Measurements from ENCODE around the gene MAP3K19.
"Not testable (repeated sequence)": the region's sequence is repeated elsewhere in the genome, so short reads cannot be mapped to it uniquely, and the experiment has no call there.

The MAP3K19 gene

DNA sequence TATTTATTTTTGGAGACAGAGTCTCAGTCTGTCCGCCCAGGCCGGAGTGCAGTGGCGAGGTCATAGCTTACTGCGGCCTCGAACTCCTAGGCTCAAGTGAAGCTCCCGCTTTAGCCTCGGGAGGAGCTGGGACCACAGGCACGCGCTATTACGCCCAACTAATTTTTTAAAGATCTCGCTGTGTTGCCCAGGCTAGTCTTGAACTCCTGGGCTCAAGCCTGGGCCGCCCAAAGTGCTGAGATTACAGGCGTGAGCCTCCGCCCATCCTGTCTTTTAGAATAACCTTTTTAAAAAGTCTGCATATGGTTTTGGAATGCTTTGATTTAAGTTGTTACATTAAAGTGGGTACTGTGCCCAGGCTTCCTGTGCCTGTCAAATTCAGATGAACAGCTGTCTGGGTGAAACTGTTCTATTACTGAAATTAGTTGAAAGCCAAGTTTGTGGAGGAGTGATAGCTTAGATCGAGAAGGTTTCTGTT lies 5.8 kb upstream of the MAP3K19 start:
- DNase-seq (ENCODE audit: low read depth in 2 of 3, low spot score in 2 of 3), result peak in 1 of 3 experiments; percentile 4

DNA sequence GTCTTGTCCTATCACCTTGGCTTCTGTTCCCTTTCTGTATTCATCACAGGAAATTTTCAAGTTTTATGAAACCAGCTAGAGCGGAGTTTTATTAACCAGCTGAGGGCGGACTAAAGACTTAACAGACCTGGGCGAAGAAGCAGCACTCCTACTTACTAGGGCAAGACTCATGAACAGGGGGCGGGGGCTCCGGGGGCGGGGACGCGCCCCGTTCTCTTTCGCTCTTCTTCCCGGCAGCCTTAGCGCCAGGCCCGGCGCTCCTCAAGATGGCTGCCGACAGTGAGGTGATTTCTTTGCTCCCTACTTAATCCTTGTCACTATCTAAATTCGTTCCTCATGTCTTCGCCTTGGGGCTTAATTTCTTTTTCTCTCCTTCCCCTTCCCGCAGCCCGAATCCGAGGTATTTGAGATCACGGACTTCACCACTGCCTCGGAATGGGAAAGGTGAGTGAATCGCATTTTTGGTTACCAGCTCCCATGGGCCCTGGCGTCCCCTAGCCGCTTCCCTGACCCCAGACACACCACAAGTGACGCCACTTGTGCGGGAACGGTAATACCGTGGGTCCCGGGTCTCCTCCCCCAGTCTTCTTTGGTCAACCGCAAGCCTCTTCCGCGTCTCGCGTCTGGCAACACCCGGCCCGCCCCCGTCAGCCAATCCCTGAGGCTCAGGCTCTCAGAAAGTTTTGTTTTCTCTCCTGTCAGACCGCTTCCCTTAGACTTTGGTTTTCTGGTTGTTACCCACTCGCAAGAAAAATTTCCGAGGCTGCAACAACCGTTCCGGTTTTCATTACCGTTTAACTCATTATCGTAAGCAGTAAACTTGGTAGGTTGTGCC lies 5.0 kb upstream of the MAP3K19 start, which contains the start of gene RAB3GAP1:
Gene RAB3GAP1 (plus strand): TSS at position 251 of the 835 bp plus-strand sequence. CDS start 16 bp downstream, at position 267.
- peak; percentile 78 to 91 (median 82) for DNase-seq (ENCODE audit: low read depth in 2 of 3, low spot score in 2 of 3)

DNA sequence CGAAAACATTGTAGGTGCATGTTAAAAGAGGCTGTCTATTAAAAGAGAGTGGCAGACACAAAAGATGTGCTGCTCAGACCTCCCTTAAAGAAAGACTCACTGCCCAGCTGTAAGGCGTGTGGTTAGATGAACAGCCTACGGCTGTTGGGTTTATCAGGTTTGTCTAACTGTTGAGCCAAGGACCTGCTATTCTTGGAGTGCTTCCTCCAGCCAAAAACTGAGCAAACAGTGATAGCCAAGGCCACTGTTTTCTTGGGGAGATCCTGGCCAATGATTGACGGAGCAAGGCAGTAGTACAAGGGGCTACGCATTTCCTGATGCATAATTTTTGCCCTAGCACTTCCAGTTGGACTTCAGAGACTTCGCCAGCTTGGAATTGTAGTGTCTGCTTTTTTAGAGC lies 3.4 kb upstream of the MAP3K19 start:
- DNase-seq (ENCODE audit: low read depth in 2 of 3, low spot score in 2 of 3), result no peak

DNA sequence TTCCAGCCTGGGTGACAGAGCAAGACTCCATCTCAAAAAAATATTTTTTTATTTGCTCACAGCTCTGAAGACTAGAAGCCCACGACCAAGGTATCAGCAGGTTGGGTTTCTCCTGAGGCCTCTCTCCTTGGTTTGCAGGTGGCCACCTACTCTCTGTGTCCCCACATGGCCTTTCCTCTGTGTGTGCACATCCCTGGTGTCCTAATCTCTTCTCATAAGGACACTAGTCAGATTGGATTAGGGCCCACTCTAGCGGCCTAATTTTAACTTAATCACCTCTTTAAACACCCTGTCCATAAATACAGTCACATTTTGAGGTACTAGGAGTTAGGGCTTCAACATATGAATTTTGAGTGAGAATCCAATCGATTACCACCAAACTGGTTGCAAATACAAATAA lies 2.9 kb upstream of the MAP3K19 start:
- DNase-seq (ENCODE audit: low read depth in 2 of 3, low spot score in 2 of 3), result no peak

DNA sequence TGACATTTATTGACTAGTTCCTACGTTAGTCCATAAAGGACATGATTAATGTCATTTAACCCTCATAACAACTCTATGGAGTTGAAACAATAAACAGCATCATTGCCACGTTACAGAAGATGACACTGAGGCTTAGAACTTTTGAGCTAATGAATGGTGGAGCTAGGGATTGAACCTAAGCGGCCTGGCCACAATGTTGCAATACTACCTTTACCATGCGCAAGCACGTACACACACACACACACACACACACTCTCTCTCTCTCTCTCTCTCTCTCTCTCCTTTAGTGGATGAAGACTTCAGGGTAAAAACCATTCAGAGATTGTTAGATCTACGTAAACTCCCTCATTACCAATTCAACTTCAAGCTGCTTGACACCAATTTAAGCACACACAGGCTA lies 875 bp upstream of the MAP3K19 start:
- no peak for DNase-seq (ENCODE audit: low read depth in 2 of 3, low spot score in 2 of 3)

DNA sequence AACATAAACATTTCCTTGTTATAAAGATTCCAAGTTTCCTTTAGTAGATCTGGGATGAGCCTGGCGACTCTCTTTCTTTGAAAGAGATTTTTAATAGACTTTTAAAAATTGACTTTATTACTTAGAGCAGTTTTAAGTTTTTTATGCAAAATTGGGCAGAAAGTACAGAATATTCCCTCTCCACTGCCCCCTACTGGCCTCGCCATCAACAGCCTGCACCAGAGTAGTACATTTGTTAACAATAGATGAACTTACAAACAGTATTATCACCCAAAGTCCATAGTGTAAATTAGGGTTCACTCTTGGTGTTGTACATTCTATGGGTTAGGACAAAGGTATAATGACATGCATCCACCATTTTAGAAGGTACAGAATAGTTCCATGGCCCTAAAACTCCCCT lies 3.9 kb downstream of the MAP3K19 start:
- no peak for DNase-seq (ENCODE audit: low read depth in 2 of 3, low spot score in 2 of 3)

DNA sequence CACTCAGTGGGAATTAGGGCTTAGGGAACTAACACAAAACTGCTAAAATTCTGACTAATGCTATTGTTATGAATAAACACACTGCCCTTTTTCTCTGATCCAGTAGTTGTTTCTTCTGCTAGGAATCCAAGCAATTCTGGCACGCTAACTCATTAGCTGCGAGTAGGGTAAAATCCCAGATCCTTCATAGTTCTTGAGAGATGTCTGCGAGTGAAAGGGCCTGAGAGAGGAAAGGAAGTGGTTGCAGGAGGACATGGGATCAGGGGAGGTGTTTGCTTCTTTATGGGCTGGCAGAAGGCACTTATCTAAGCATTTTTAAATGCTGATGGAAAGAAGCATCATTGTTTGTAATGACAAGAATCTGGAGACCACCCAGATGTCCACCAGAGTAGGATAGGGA lies 9.4 kb downstream of the MAP3K19 start:
- DNase-seq (ENCODE audit: low read depth in 2 of 3, low spot score in 2 of 3), result no peak

DNA sequence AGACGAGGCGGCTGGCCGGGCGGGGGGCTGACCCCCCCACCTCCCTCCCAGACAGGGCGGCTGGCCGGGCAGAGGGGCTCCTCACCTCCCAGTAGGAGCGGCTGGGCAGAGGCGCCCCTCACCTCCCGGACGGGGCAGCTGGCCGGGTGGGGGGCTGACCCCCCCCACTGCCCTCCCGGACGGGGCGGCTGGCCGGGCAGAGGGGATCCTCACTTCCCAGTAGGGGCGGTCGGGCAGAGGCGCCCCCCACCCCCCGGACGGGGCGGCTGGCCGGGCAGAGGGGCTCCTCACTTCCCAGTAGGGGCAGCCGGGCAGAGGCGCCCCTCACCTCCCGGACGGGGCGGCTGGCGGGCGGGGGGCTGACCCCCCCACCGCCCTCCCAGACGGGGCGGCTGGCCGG lies 14.0 kb downstream of the MAP3K19 start:
- DNase-seq (ENCODE audit: low read depth in 2 of 3, low spot score in 2 of 3), result not testable (repeated sequence)

DNA sequence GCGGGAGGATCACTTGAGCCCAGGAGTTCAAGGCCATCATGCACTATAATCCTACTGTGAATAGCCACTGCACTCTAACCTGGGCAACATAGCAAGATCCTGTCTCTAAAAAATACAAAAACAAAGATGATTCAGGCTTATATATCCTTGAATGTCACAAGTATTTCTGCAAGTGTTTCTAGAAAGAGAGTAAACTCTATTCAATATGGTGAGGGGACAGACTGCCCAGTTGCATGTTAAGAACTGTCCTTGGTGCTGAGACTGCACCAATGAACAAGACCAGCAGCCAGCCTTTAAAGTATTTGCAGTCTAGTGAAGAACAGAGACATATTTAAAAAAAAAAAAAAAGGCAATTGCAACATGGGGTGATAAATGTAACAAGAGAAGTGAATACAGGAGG lies 16.4 kb downstream of the MAP3K19 start:
- no peak for DNase-seq (ENCODE audit: low read depth in 2 of 3, low spot score in 2 of 3)

DNA sequence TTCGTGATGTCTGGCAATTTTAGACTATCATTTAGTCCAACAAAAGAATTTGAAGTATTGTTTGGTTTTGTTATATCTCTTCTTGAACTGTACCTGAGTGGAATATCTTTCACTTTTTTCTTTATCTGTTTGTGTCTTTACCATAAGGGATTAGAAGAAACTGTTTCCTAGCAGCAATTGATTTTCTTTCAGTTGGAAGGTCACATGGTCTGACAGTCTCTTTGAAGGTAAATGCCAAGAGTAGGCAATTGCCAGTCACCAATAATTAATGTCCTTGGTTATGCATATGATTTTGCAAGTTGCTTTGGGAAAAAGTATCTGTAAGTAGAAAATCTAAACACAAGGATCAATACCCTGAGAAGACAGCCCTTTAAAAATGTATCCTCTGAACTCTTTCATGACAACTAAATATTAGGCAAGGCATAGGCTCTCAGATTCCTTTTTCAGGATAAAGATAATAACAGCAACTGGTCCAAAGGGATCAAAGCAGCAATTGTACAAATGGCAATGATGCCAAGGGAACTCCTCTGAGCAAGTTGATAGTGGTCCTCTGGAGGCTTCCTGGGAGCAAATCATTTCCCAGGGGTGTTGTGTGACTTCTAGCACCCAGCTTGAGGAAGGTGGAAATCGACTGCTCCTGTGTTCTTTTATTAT lies 17.6 kb downstream of the MAP3K19 start:
- no peak for DNase-seq (ENCODE audit: low read depth in 2 of 3, low spot score in 2 of 3)

DNA sequence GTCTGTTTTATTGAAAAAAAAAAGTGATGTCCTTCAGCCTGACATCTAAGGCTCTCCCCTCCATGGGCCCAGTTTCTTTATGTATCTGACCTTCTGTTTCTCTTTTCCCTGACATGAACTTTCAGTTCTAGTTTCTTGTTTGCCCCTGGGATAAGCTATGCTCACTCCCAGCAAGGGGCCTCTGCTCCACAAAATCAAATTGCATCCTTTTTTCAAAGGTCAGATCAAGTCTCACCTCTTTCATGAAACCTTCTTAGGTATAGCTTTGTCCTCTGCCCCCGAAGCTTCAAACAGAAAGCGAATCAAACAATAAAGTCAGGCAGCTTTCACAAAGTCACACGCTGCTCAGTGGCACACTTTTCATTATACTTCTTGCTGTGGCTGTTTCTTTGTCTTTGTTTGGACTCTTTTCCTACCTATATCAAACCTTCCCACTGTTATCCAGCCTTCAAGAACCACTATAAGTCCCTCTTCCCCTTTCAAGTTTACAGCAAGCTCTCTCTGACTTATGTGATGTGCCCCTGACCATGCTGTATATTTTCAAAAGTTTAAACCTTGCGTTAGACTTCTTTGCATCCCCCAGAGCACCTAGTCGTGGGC lies 23.3 kb downstream of the MAP3K19 start:
- DNase-seq (ENCODE audit: low read depth in 2 of 3, low spot score in 2 of 3), result no peak

DNA sequence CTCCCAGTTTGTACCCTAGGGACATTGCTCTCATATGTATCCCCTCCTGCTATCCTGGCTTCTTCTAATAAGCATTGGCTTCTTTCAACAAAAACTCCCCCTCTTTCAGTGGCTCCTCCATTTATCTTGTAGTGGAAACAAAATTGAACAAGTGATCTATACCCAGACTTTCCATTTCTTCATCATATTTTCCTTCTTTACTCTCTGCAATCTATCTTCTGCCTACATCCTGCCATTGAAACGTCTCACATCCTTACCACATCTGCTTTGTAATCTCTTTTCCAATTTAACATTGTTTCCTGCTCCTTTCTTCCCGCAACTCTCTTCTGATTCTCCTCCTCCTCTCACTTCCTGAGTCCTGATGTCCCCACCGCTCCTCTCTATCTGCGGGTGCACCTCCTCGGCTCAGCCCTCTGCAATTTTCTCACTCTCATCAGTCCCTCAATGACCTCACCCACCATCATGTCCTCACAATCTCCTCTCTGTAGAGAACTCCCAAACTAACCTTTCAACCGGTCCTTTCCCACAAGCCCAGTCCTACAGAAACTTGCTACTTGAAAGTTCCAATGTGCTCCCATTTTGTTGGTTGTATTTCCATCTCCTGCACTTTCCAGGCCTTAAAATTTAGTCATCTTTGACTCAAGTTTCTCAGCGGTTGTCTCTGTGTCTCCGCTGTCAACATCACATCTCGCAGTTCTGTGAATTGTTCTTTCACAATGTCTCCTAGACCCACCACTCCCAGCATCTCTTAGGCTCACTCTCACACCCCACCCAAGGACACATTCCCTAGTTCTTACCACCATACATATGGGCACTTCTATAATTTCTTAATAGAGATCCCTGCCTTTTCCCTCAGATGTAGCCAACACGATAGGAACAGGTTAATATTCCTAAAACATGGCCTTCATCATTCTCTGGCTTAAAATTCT lies 24.0 kb downstream of the MAP3K19 start:
- DNase-seq (ENCODE audit: low read depth in 2 of 3, low spot score in 2 of 3), result no peak

DNA sequence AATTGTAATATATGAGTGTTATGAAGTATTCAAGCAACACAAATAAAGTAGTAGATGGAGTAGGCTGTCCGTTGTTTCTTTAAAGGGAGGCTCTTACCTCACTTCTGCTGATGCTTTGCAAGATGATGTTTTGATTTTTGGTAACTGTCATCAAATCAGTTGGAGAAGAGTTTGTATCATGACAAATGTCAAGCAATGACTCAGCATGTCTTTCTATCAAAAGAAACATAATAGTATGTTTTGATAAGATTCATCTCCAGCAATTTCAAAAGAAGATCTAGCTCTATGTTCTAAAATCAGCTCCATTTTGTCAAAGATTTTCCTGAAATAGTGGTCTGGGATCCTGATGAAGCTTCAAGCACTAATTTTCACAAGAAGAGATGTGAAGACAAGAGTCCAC lies 25.6 kb downstream of the MAP3K19 start:
- DNase-seq (ENCODE audit: low read depth in 2 of 3, low spot score in 2 of 3), result no peak

DNA sequence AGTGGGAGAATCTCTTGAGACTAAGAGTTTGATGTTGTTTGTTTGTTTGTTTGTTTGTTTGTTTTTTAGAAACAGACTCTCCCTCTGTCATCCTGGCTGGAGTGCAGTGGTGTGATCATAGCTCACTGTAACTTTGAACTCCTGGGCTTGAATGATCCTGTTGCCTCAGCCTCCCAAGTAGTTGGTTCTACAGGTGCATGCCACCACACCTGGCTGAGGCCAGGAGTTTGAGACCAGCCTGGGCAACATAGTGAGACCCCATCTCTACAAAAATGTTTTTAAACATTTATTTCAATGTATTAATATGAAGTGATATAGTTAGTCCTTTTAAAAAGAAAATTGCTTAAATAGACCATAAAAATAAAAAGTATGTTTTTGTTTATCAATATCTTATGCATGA lies 35.6 kb downstream of the MAP3K19 start:
- DNase-seq (ENCODE audit: low read depth in 2 of 3, low spot score in 2 of 3), result no peak

DNA sequence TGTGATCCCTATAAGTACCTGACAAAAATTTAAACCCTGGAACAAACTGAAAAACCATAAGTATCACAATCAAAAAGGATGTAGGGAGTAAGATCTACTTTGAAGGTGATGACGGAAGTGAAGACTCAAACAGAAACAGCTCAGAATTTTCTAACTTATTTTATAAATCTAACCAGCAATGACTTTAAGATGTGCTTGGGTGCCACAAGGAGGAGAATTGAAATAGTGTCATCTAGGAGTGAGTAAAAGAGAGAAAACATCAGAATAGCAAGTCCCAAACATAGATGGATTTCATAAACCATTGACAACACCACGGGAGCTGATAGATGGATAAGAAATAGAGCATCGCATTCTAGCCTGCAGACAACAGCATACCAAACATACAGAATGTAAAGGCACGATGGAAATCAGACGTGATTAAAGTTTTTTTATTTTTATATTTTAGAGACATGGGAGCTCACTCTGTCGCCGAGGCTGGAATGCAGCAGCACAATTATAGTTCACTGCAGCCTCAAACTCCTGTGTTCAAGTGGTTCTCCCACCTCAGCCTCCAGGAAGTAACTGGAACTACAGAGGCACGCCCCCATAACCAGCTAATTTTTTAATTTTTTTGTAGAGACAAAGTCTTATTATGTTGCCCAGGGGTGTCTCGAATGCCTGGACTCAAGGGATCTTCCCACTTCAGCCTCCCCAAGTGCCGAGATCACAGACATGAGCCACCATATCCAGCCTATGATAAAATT lies 36.9 kb downstream of the MAP3K19 start:
- no peak for DNase-seq (ENCODE audit: low read depth in 2 of 3, low spot score in 2 of 3)

DNA sequence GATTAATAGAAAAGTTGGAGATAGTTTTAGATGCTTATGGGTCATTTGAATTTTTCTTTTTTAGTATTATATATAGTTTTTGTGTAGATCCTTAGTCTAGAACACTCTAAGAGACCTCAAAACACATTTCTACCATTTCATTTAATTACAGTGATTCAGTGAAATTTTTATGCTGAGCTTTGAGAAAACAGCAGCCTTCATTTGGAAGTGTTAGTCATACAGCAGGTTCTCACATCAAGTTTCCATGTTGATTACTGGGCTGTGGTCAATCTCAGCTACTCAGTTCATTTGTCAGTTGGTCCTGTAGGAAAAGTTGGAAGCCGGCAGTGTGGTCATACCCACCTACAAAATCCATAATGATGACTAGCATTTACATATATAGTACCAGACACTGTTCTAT lies 37.9 kb downstream of the MAP3K19 start:
- no peak for DNase-seq (ENCODE audit: low read depth in 2 of 3, low spot score in 2 of 3)

DNA sequence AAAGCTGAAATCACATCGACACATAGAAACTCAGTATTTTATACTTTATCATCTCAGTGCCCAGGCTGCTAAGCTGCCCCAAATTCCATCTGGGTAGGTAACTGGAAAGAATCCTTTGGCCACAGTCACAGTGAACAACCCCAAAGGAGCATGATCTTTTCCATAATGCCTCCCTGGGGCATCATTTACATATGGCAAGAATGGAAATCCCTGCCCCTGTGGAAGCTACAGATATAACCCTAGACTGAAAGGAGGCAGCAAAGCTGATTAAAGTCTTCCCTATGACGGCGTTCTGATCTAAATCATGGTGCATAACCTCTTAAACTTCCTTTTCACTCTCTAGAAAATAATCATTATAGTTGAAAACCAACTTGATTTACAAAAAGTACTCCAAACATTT lies 41.5 kb downstream of the MAP3K19 start:
- no peak for DNase-seq (ENCODE audit: low read depth in 2 of 3, low spot score in 2 of 3)

DNA sequence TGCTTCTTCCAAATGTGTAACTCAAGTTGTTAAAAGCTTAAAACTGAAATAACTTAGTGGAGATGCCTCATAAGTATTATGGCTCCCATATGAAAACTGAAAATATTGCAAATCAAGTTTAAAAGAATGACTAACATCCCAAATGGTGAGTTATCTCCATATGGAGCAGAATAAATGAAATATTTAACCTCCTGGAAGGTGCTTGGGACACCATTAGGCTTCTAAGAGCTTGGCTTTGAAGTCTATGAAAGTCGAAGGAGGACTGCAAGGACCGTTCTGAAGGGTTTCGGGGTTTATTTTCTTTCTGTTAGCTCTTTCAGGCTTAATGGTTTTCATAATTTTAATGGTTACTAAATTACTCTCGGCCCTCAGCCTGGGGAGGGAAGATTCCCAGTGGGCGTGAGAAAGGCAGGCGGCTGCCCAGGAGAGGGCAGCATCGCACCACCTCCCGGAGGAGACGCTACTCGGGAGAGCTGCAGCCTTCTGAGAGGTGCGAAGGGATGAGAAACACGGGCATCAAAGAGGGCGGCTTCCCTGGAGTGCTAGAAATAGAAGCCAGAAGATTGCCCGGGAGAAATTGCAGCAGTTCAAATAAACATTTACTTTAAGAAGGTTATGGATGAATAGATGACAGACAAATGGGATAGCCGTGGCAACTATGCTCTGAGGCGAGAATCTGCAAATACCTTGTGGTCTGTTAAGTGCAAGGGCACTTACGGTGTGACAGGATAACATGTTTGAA lies 43.1 kb downstream of the MAP3K19 start:
- DNase-seq (ENCODE audit: low read depth in 2 of 3, low spot score in 2 of 3), result peak; percentile 35 to 60 (median 45)

DNA sequence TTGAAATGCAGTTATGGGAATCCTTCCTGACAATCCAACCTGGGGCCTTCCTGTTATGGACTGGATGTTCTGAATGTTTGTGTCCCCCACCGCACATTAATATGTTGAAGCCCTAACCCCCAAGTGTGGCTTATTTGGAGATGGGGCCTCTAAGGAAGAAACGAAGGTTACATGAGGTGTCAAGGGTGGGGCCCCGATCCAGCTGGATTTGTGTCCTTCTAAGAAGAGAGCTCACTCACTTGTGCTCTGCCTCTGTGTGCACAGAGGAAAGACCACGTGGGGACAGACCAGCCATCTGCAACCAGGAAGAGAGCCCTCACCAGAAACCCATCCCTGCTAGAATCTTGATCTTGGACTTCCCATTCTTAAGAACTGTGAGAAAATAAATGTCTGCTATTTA lies 44.4 kb downstream of the MAP3K19 start:
- no peak for DNase-seq (ENCODE audit: low read depth in 2 of 3, low spot score in 2 of 3)

DNA sequence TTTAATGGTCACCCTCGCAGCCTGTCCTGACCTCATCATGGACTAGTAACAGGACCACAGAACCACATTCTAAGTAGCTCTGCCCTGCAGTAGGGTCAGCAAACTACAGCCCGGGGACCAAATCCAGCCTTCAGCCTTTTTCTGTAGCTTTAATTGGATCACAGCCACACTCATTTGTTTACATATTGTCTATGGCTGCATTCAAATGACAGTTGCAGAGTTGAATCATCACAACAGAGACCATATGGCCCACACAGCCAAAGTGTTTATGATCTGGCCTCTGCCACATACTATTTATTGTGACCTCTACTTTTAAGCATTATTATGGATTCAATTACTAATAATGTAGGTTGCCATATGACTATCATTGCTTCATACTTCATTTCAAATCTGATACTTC lies 47.7 kb downstream of the MAP3K19 start:
- no peak for DNase-seq (ENCODE audit: low read depth in 2 of 3, low spot score in 2 of 3)

Data from activated CD8-positive, alpha-beta memory T cell treated with anti-CD3 and anti-CD28 coated beads for 48 hours (primary cell).